Kidney tubule cell (primary cell): Measurements from ENCODE around the gene KLHL29.
A peak's percentile ranks its signal among the peaks of the same experiment; 100 is the strongest.

Experiments
- DNase-seq: peaks from one replicate; pipeline ENCODE4 v3.0.0-alpha.2; 2018; ENCODE audit warnings: low spot score

KLHL29 gene

GRCh38 chr2:23513245-23513871 lies 128.4 kb downstream of the KLHL29 start:
- no peak for DNase-seq

- DNase-seq: no peak
Measured at GRCh38 chr2:23513872-23514793, 129.2 kb downstream of the KLHL29 start.

DNA sequence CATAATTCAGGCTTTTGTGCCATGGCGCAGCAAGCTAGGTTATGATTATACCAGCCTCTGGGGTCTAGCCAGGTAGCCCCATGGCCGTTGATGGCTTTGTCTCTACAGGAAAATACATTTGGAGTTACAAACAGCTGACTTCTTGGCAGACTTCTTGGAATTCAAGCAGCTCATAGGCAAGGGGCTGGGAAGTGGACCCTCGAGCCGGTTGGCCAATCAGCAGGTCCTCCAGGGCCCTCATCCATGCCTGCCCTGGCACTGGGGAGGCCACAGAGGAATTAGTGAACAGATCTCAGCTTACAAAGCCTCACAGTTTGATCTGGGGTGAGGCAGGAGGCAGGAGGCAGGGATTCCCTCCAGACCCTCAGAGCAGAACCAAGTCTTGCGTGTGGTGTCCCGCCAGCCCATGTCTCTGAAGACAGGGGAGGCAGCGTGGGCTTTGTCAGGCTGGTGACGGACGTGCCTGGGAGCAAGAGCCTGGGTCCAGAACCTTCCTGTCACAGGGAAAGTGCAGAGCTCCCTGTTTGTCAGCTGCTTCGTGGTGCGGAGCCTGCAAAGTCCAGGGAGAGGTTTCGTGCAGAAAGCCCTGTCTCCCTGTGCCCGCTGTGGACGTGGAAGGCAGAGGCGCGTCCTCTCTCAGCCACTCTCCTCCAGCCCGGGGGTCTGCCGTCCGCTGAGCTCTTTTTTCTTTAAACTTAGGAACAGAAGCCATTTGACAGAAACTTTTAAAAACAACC lies 131.7 kb downstream of the KLHL29 start:
- no peak for DNase-seq

DNA sequence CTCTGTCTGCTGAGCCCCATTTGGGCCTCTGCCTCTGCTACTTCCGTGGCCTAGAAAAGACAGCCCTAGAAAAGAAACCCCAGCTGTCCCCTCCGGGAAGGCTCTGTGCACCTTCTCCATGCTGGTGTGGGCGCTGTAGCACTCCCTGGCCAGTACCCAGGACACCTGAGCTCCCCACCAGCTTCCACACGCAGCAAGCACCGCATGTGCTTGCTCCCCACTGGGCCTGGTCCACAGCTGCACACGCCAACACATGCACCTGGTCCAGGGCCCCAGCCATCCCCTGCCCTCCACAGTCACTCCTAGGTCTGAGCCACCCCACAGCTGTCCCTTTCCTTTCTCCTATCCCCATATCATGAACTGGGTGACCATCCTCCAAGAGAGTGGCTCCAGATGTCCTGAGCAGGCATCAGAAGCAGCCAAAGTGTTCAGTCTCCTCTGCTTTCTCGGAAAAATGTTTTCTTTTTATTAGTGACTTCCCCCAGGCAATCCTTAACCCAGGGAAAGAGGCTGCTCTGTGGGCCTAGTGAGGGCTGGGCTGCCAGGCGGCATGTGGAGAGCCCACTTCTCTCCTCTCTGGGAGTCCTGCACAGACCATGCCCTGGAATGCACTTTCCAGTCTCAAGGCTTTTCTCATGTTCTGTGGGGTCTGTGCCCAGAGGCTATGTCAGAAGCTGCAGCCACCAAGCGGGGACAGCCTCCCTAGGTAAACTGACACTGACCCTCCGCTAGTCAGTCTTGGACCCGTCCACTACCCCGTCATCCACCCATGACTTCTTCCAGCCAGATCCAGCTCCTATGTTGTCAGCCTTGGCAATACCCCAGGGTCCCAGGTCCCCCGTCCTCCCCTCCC lies 133.7 kb downstream of the KLHL29 start:
- no peak for DNase-seq

DNA sequence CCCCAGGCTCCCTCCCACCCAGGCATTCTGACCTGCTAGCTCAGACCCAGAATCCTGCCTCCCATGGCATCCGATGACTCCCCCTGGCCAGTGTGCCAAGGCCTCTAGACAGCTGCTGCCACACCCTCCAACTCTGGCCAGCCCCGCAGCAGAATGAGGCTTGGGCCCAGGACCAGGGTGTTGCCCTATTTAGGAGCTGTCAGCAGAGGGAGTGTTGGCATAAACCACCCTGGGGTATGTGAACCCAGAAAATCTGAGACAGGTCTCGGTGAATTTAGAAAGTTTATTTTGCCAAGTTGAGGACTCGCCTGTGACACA lies 134.3 kb downstream of the KLHL29 start:
- no peak for DNase-seq

GRCh38 chr2:23520256-23520655 lies 135.3 kb downstream of the KLHL29 start:
- peak; percentile 79 for DNase-seq

- DNase-seq: no peak
Measured at GRCh38 chr2:23521060-23521459, 136.1 kb downstream of the KLHL29 start.

DNA sequence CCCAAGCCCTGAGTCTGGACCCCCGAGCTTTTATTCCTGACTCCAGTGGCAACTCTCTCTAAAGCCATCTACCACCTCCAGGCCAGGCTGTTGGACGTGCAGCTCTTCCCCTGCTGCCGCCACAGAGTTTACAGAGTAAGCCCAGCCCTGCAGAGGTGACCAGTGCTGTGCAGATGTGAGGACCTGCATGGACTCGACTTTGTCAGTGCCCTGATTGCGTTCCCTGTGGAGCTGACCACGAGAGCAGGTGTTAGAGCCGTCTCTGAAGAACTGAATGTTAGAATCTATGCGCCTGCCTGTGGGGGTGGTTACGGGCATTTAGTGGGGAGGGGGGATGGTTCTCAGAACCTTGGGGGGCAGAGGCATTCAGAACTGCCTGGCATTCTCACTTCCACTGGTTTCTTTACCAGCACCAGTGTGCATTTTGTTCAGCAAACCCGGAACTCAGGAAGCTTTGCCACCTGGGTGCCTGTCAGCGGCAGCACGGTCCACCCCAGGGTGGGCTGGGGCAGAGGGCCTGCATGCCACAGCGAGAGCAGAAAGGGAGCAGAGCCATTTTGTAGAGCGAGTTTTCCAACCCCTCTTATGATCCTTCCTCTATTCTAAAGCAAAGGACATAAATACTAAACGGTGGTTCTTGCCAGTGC lies 137.9 kb downstream of the KLHL29 start:
- DNase-seq: no peak

DNA sequence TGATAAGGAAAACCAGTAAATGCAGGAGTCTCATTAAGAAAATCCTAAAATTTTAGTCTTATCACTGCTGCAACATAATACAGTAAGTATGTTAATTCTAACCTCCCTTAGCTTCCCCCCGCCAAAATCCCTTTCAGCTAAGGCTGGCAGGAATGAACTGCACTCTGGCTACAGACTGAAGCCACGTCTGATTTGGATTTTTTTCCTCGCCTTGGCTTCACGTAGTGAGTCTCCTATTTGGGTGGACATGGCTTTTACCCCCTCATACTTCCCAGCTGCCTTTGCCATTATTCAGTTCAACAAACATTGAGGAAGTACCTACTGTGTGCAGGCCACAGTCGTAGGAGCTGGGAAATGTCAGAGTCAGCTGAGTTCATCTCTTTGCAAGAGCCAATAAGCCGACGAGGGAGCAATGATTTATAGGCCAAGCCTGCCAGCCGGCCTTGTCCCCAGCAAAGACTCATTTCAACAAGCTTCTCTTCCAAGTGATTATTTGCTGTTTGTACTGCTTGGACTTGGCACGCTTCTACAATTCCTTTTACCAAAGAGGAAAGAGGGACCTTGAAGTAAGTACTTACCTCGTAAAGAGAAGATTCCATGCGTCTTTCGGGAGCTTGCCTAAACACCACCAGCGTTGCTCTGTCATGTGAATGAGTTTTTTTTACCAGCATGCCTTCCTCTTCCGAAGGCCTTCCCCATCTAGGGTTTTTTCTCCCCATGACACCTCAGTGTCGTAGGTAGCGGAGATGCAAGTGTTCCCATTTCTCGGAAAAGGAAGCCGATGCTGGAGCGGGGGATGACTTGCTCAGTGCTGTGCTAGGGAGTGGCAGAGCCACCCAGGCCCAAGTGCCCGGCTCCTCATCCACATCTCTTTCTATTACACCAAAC lies 138.6 kb downstream of the KLHL29 start:
- peak; percentile 29 for DNase-seq

GRCh38 chr2:23524261-23524706 lies 139.3 kb downstream of the KLHL29 start:
- peak; percentile 87 for DNase-seq

GRCh38 chr2:23525137-23525765 lies 140.3 kb downstream of the KLHL29 start:
- DNase-seq: no peak

GRCh38 chr2:23526114-23526513 lies 141.1 kb downstream of the KLHL29 start:
- peak; percentile 32 for DNase-seq

DNA sequence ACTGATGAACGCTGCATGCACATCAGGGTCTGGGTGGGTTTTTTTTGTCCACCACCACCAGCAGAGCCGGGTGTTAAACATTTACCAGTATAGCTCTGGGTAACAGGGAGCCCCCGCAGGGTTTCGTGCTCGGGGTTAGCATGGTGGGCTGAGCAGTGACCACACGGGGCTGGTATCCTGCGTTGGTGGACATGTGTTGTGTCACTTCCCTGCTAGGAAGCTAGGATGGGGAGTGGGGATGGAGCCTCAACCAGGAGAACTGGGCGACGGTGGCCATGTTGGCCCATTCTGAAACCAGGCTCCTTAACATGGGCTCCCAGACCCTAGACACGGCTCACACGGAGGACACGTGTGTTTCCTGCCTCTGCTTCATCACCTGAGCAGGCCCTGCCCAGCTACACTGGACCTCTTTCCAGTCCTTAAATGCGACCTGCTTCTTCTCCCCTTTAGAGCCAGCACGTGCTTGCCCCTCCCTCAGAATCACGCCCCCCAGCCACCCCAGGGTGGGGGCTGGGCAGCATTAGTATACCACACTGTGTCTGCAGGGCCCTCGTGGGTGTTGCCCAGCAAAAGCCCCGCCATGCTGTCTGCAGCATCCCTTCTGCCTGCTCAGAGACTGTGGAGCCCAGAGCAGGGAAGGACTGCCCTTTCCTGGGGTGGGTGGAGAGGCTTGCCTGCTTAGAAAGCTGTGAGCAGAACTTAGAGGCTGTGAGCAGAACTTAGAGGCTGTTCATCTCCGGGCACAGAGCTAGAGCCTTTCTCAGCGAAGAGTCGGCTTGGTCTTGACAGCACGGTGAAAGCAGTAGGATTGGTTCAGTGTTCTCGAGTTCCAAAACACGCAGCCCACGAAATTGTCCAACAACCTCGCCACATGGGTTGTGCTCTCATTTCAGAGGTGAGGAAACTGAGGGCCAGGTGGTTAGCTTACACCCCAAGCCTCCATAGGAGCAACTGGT lies 142.1 kb downstream of the KLHL29 start:
- no peak for DNase-seq

DNA sequence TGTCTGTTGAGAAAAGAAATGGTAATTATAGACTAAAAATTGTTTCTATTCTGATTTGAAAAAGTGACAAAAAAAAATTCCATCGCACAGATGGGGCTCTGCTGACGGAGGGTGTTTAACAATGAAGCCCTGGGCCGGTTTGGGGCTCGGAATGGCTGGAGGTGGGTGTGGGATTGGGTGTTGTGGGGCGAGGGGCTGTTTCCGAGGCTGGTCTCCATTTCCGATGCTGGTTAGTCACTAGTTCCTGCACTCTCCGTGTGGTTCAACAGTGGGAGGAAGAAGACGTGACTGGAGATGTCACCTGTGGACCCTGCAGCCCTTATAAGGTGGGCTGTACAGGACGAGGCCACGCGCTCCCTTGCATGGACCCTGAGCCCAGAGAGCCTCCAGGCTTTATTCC lies 143.2 kb downstream of the KLHL29 start:
- no peak for DNase-seq

DNA sequence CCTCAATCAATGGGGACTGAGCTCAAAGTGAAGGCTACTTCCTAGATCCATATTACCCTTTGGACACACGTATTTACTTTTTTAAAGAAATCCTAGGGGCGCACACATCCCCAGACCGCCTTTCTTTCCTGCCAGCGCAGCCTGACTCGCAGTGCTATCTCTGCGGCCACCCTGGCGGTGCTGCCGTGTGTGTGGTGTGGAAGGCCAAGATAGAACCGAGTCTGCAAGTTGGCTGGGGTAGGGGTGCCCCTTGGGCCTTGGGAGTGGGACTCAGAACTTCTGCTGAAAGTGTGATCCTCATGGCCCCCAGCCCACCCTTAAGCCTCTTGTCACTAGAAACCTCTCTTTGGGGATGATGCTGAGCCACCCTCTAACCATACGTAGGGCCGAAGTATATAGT lies 143.7 kb downstream of the KLHL29 start:
- no peak for DNase-seq

- no peak for DNase-seq
Measured at GRCh38 chr2:23529659-23530058, 144.7 kb downstream of the KLHL29 start.

DNA sequence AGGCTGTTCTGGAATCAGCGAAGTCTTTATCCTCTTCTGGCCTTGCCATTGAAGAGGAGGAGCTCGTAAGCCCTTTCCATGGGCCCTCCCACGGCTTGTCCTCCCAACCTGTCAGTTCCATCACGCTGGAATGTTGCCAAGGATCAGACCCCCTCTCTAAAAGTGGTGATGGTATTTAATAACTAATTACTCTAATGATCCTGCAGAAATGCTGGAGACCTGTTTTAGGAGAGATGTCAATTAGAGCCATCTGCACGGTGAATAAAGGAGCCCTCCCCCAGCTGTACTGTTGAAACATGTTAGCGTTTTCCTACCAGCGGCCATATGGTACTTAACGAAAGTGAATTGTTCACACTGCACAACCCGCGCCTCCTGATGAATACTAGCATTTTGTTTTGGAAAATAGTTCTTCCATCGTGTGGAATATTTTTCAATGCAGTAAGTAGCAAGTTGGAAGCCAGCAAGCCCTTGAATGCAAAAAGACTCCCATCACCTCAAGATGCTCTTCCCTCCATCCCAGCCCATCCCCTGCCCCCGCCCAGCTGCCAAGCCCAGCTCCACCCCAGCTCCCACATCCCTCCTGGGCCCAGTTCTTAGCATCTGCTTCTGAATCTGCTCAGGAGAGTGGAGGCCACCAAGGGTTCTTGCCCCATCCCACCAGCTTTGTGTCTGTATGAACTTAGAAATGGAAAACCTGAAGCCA lies 145.4 kb downstream of the KLHL29 start:
- DNase-seq: no peak

DNA sequence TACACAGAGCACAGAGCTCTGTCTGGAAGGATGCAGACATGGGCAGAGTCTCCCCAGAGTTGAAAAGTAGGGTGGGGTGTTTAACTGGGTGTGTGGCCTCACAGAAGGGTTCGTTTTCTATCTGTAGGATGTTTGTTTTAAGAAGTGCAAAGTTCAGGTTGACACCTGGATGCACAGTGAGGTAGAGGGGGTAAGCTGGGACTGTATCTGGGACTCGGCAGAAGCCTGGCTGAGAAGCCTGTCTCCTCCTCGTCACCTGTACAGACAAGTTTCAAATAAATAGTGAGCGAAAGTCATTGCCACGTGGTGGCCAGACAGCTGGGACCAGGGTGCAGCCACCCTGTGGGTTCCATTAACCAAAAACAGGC lies 145.9 kb downstream of the KLHL29 start:
- no peak for DNase-seq
